T-helper 2 cell treated with Interferon-gamma antibody and Interleukin-4, amounts not matched to agents 5 μg/mL and 100 μg/mL, for 36 hours (primary cell): Measurements from ENCODE around the gene AFF2.

Source experiments
- DNase-seq: peaks from one replicate; pipeline ENCODE4 v3.0.0; 2021; ENCODE audit warnings: low spot score
- H3K27ac Mint-ChIP-seq: one replicate; pipeline ENCODE4 v1.8.0; 2021; ENCODE audit warnings: mild to moderate bottlenecking, mixed read lengths
- H3K27me3 Mint-ChIP-seq: one replicate; pipeline ENCODE4 v1.8.0; 2021; ENCODE audit warnings: low read depth, mixed read lengths
- H3K36me3 Mint-ChIP-seq: one replicate; pipeline ENCODE4 v1.8.0; 2021; ENCODE audit warnings: low read depth, mixed read lengths
- H3K4me1 Mint-ChIP-seq: one replicate; pipeline ENCODE4 v1.8.0; 2021; ENCODE audit warnings: low read depth, mixed read lengths
- H3K4me3 Mint-ChIP-seq: one replicate; pipeline ENCODE4 v1.8.0; 2022; ENCODE audit warnings: mild to moderate bottlenecking, moderate library complexity, mixed read lengths
- H3K9me3 Mint-ChIP-seq: one replicate; pipeline ENCODE4 v1.8.0; 2021; ENCODE audit warnings: mixed read lengths

AFF2 gene

GRCh38 chrX:148909758-148910157 lies 409.3 kb downstream of the AFF2 start:
- Mint-ChIP-seq H3K36me3 (no peaks in the 10 kb centered on the region), H3K9me3 (no peaks in the 10 kb centered on the region), H3K27me3 (no peaks in the 10 kb centered on the region), H3K4me3 (no peak overlapping the region), H3K27ac (no peak overlapping the region), H3K4me1 (no peaks in the 10 kb centered on the region)
- no peak for DNase-seq

- no peak for DNase-seq
- no peaks in the 10 kb centered on the region for H3K36me3 Mint-ChIP-seq
- H3K27me3 Mint-ChIP-seq: no peaks in the 10 kb centered on the region
- no peaks in the 10 kb centered on the region for H3K9me3 Mint-ChIP-seq
- no peak overlapping the region for H3K27ac Mint-ChIP-seq
- H3K4me1 Mint-ChIP-seq: no peaks in the 10 kb centered on the region
- H3K4me3 Mint-ChIP-seq: no peak overlapping the region
These were observed 413.6 kb downstream of the AFF2 start for GRCh38 chrX:148913971-148914370.

- no peak overlapping the region for H3K4me3 Mint-ChIP-seq
- no peaks in the 10 kb centered on the region for H3K27me3 Mint-ChIP-seq
- no peaks in the 10 kb centered on the region for H3K36me3 Mint-ChIP-seq
- DNase-seq: no peak
- no peaks in the 10 kb centered on the region for H3K4me1 Mint-ChIP-seq
- H3K27ac Mint-ChIP-seq: no peak overlapping the region
- no peaks in the 10 kb centered on the region for H3K9me3 Mint-ChIP-seq
These were observed 414.4 kb downstream of the AFF2 start for GRCh38 chrX:148914783-148915182.

GRCh38 chrX:148915474-148915873 lies 415.1 kb downstream of the AFF2 start:
- no peak overlapping the region for H3K4me3 Mint-ChIP-seq
- no peaks in the 10 kb centered on the region for H3K4me1 Mint-ChIP-seq
- no peak overlapping the region for H3K27ac Mint-ChIP-seq
- no peak for DNase-seq
- H3K27me3 Mint-ChIP-seq: no peaks in the 10 kb centered on the region
- no peaks in the 10 kb centered on the region for H3K36me3 Mint-ChIP-seq
- no peaks in the 10 kb centered on the region for H3K9me3 Mint-ChIP-seq

GRCh38 chrX:148917441-148917840 lies 417.0 kb downstream of the AFF2 start:
- no peaks in the 10 kb centered on the region for H3K9me3 Mint-ChIP-seq
- H3K4me1 Mint-ChIP-seq: no peaks in the 10 kb centered on the region
- H3K27ac Mint-ChIP-seq: no peak overlapping the region
- H3K27me3 Mint-ChIP-seq: no peaks in the 10 kb centered on the region
- H3K4me3 Mint-ChIP-seq: no peak overlapping the region
- no peaks in the 10 kb centered on the region for H3K36me3 Mint-ChIP-seq
- no peak for DNase-seq

GRCh38 chrX:148923631-148924030 lies 423.2 kb downstream of the AFF2 start:
- no peak overlapping the region for H3K4me3 Mint-ChIP-seq
- no peak overlapping the region for H3K27ac Mint-ChIP-seq
- H3K9me3 Mint-ChIP-seq: no peaks in the 10 kb centered on the region
- no peaks in the 10 kb centered on the region for H3K36me3 Mint-ChIP-seq
- no peaks in the 10 kb centered on the region for H3K27me3 Mint-ChIP-seq
- DNase-seq: no peak
- H3K4me1 Mint-ChIP-seq: no peaks in the 10 kb centered on the region

GRCh38 chrX:148926371-148926770 lies 426.0 kb downstream of the AFF2 start:
- no peak for DNase-seq
- H3K4me3 Mint-ChIP-seq: no peak overlapping the region
- no peaks in the 10 kb centered on the region for H3K9me3 Mint-ChIP-seq
- no peaks in the 10 kb centered on the region for H3K27me3 Mint-ChIP-seq
- no peak overlapping the region for H3K27ac Mint-ChIP-seq
- H3K36me3 Mint-ChIP-seq: no peaks in the 10 kb centered on the region
- no peaks in the 10 kb centered on the region for H3K4me1 Mint-ChIP-seq

- Mint-ChIP-seq H3K27ac (no peak overlapping the region), H3K4me1 (no peaks in the 10 kb centered on the region), H3K36me3 (no peaks in the 10 kb centered on the region), H3K9me3 (no peaks in the 10 kb centered on the region), H3K4me3 (no peak overlapping the region), H3K27me3 (no peaks in the 10 kb centered on the region)
- DNase-seq: no peak
These were observed 428.4 kb downstream of the AFF2 start for GRCh38 chrX:148928811-148929210.

GRCh38 chrX:148929686-148930085 lies 429.3 kb downstream of the AFF2 start:
- no peak for DNase-seq
- no peak overlapping the region for H3K27ac Mint-ChIP-seq
- H3K4me3 Mint-ChIP-seq: no peak overlapping the region
- H3K4me1 Mint-ChIP-seq: no peaks in the 10 kb centered on the region
- no peaks in the 10 kb centered on the region for H3K36me3 Mint-ChIP-seq
- H3K27me3 Mint-ChIP-seq: no peaks in the 10 kb centered on the region
- no peaks in the 10 kb centered on the region for H3K9me3 Mint-ChIP-seq

- Mint-ChIP-seq H3K27ac (no peak overlapping the region), H3K4me3 (no peak overlapping the region), H3K27me3 (no peaks in the 10 kb centered on the region), H3K4me1 (no peaks in the 10 kb centered on the region), H3K9me3 (no peaks in the 10 kb centered on the region), H3K36me3 (no peaks in the 10 kb centered on the region)
- no peak for DNase-seq
These were observed 429.9 kb downstream of the AFF2 start for GRCh38 chrX:148930206-148930729.

GRCh38 chrX:148933881-148934280 lies 433.5 kb downstream of the AFF2 start:
- H3K4me3 Mint-ChIP-seq: no peak overlapping the region
- no peaks in the 10 kb centered on the region for H3K27me3 Mint-ChIP-seq
- H3K9me3 Mint-ChIP-seq: no peaks in the 10 kb centered on the region
- no peak overlapping the region for H3K27ac Mint-ChIP-seq
- no peaks in the 10 kb centered on the region for H3K36me3 Mint-ChIP-seq
- DNase-seq: no peak
- H3K4me1 Mint-ChIP-seq: no peaks in the 10 kb centered on the region

GRCh38 chrX:148938348-148938747 lies 437.9 kb downstream of the AFF2 start:
- Mint-ChIP-seq H3K27ac (no peak overlapping the region), H3K9me3 (no peaks in the 10 kb centered on the region), H3K36me3 (no peaks in the 10 kb centered on the region), H3K27me3 (no peaks in the 10 kb centered on the region), H3K4me3 (no peak overlapping the region), H3K4me1 (no peaks in the 10 kb centered on the region)
- no peak for DNase-seq

GRCh38 chrX:148940411-148940996 lies 440.1 kb downstream of the AFF2 start:
- no peaks in the 10 kb centered on the region for H3K36me3 Mint-ChIP-seq
- no peak overlapping the region for H3K27ac Mint-ChIP-seq
- H3K4me3 Mint-ChIP-seq: no peak overlapping the region
- no peak for DNase-seq
- H3K9me3 Mint-ChIP-seq: no peaks in the 10 kb centered on the region
- no peaks in the 10 kb centered on the region for H3K4me1 Mint-ChIP-seq
- H3K27me3 Mint-ChIP-seq: no peaks in the 10 kb centered on the region

GRCh38 chrX:148942754-148943153 lies 442.3 kb downstream of the AFF2 start:
- Mint-ChIP-seq H3K4me3 (no peak overlapping the region), H3K27ac (no peak overlapping the region)
- no peak for DNase-seq

GRCh38 chrX:148947399-148947975 lies 447.1 kb downstream of the AFF2 start:
- no peaks in the 10 kb centered on the region for H3K36me3 Mint-ChIP-seq
- no peak overlapping the region for H3K4me3 Mint-ChIP-seq
- H3K27ac Mint-ChIP-seq: no peak overlapping the region
- no peaks in the 10 kb centered on the region for H3K27me3 Mint-ChIP-seq
- DNase-seq: no peak
- H3K9me3 Mint-ChIP-seq: no peaks in the 10 kb centered on the region
- H3K4me1 Mint-ChIP-seq: no peaks in the 10 kb centered on the region

More at GRCh38 chrX:148942754-148943153, 442.3 kb downstream of the AFF2 start:
- H3K27me3 Mint-ChIP-seq: no peaks in the 10 kb centered on the region
- no peaks in the 10 kb centered on the region for H3K36me3 Mint-ChIP-seq
- H3K4me1 Mint-ChIP-seq: no peaks in the 10 kb centered on the region
- H3K9me3 Mint-ChIP-seq: no peaks in the 10 kb centered on the region
